Mesendoderm (in vitro differentiated cells): ENCODE results near the gene LPIN1.
"Not testable (repeated sequence)": the region's sequence is repeated elsewhere in the genome, so short reads cannot be mapped to it uniquely, and the experiment has no call there.

ENCODE experiments used
- DNase-seq: peaks from one replicate; pipeline ENCODE4 v3.0.0; 2013
- H2AK5ac ChIP-seq: 2 replicates; pipeline ENCODE4 v1.6.1; 2013; ENCODE audit warnings: low read length, inconsistent platforms
- H2BK120ac ChIP-seq: 2 replicates; pipeline ENCODE4 v1.6.1; 2013; ENCODE audit warnings: low read depth, mild to moderate bottlenecking, low read length, moderate library complexity, mixed read lengths
- H2BK15ac ChIP-seq: replicated peaks from 2 replicates; pipeline ENCODE4 v1.6.1; 2013; ENCODE audit warnings: low read depth, mild to moderate bottlenecking, moderate library complexity
- H2BK5ac ChIP-seq: 2 replicates; pipeline ENCODE4 v1.6.1; 2013; ENCODE audit warnings: low read length, inconsistent platforms
- H3K18ac ChIP-seq: 2 replicates; pipeline ENCODE4 v1.6.1; 2013; ENCODE audit warnings: mild to moderate bottlenecking, low read length, mixed read lengths
- H3K23ac ChIP-seq: one replicate; pipeline ENCODE4 v1.6.1; 2013; ENCODE audit warnings: low read length
- H3K27ac ChIP-seq: 2 replicates; pipeline ENCODE4 v1.5.1; 2013; ENCODE audit warnings: low read depth, mild to moderate bottlenecking, inconsistent platforms, low read length, moderate library complexity
- H3K27me3 ChIP-seq: 2 replicates; pipeline ENCODE4 v1.6.1; 2013; ENCODE audit warnings: low read length, control low read depth, mild to moderate bottlenecking, inconsistent platforms; ENCODE audit not compliant: insufficient read depth, poor library complexity
- H3K36me3 ChIP-seq: 2 replicates; pipeline ENCODE4 v1.6.1; 2013; ENCODE audit warnings: low read length, inconsistent platforms; ENCODE audit not compliant: control insufficient read depth, insufficient read depth
- H3K4ac ChIP-seq: one replicate; pipeline ENCODE4 v1.6.1; 2013; ENCODE audit warnings: low read depth, mild to moderate bottlenecking, low read length, moderate library complexity
- H3K4me1 ChIP-seq: 2 replicates; pipeline ENCODE4 v1.6.1; 2013; ENCODE audit warnings: low read depth, low read length, inconsistent platforms; ENCODE audit not compliant: control insufficient read depth
- H3K4me2 ChIP-seq: 2 replicates; pipeline ENCODE4 v1.6.1; 2013; ENCODE audit warnings: low read length
- H3K4me3 ChIP-seq: 2 replicates; pipeline ENCODE4 v1.5.1; 2013; ENCODE audit warnings: mild to moderate bottlenecking, low read length
- H3K56ac ChIP-seq: one replicate; pipeline ENCODE4 v1.6.1; 2013; ENCODE audit warnings: low read length
- H3K79me1 ChIP-seq: 2 replicates; pipeline ENCODE4 v1.6.1; 2013; ENCODE audit warnings: low read length, inconsistent platforms
- H3K79me2 ChIP-seq: 2 replicates; pipeline ENCODE4 v1.6.1; 2013; ENCODE audit warnings: mild to moderate bottlenecking, low read length; ENCODE audit not compliant: control insufficient read depth, insufficient read depth
- H3K9ac ChIP-seq: 2 replicates; pipeline ENCODE4 v1.6.1; 2013; ENCODE audit warnings: low read length, inconsistent platforms
- H4K5ac ChIP-seq: one replicate; pipeline ENCODE4 v1.6.1; 2013; ENCODE audit warnings: low read length
- H4K8ac ChIP-seq: one replicate; pipeline ENCODE4 v1.6.1; 2013; ENCODE audit warnings: low read depth, mild to moderate bottlenecking, control low read depth, low read length, moderate library complexity
- WGBS: extraction: QIAGEN DNeasy Blood & Tissue Kit; methylation state at CpG from one replicate; pipeline ENCODE4 v1.1.7; 2013; ENCODE audit warnings: low lambda C conversion rate, missing lambda C conversion rate; ENCODE audit not compliant: insufficient coverage; ENCODE audit errors: extremely low coverage; 5-methylcytosine and 5-hydroxymethylcytosine counted together

The LPIN1 gene

GRCh38 chr2:11810237-11810977 lies 64.0 kb downstream of the LPIN1 start:
- no peaks in the 10 kb centered on the region for H3K27me3 ChIP-seq
- no peaks in the 10 kb centered on the region for H3K79me1 ChIP-seq
- no peak overlapping the region for H4K5ac ChIP-seq
- no peaks in the 10 kb centered on the region for H3K4me1 ChIP-seq
- no peak overlapping the region for H3K27ac ChIP-seq
- H3K4me2 ChIP-seq: no peak overlapping the region
- H3K79me2 ChIP-seq: no peaks in the 10 kb centered on the region
- H4K8ac ChIP-seq: no peak overlapping the region
- no peak overlapping the region for H2BK15ac ChIP-seq
- H3K18ac ChIP-seq: no peak overlapping the region
- WGBS: no CpG with 5 or more reads among the region's 12 CpGs
- no peak overlapping the region for H2BK120ac ChIP-seq
- no peak overlapping the region for H3K23ac ChIP-seq
- H2AK5ac ChIP-seq: no peak overlapping the region
- H3K36me3 ChIP-seq: peaks cover 3% of the 10 kb centered on the region
- H2BK5ac ChIP-seq: no peak overlapping the region
- H3K4me3 ChIP-seq: no peak overlapping the region
- no peak overlapping the region for H3K56ac ChIP-seq
- H3K4ac ChIP-seq: no peak overlapping the region
- no peak overlapping the region for H3K9ac ChIP-seq
- no peak for DNase-seq

- H2AK5ac ChIP-seq: no peak overlapping the region
- no peak overlapping the region for H3K4me2 ChIP-seq
- H2BK5ac ChIP-seq: no peak overlapping the region
- H3K9ac ChIP-seq: no peak overlapping the region
- H3K36me3 ChIP-seq: no peaks in the 10 kb centered on the region
- no peak overlapping the region for H3K4ac ChIP-seq
- H2BK15ac ChIP-seq: no peak overlapping the region
- H3K27me3 ChIP-seq: no peaks in the 10 kb centered on the region
- no peak overlapping the region for H3K18ac ChIP-seq
- no peaks in the 10 kb centered on the region for H3K79me2 ChIP-seq
- H3K56ac ChIP-seq: no peak overlapping the region
- no peak overlapping the region for H4K5ac ChIP-seq
- WGBS: no CpG with 5 or more reads among the region's 6 CpGs
- no peak overlapping the region for H4K8ac ChIP-seq
- H3K27ac ChIP-seq: no peak overlapping the region
- no peaks in the 10 kb centered on the region for H3K79me1 ChIP-seq
- no peaks in the 10 kb centered on the region for H3K4me1 ChIP-seq
- no peak overlapping the region for H3K23ac ChIP-seq
- H3K4me3 ChIP-seq: no peak overlapping the region
- no peak for DNase-seq
- no peak overlapping the region for H2BK120ac ChIP-seq
Observed at GRCh38 chr2:11811036-11811654, 64.7 kb downstream of the LPIN1 start.

DNA sequence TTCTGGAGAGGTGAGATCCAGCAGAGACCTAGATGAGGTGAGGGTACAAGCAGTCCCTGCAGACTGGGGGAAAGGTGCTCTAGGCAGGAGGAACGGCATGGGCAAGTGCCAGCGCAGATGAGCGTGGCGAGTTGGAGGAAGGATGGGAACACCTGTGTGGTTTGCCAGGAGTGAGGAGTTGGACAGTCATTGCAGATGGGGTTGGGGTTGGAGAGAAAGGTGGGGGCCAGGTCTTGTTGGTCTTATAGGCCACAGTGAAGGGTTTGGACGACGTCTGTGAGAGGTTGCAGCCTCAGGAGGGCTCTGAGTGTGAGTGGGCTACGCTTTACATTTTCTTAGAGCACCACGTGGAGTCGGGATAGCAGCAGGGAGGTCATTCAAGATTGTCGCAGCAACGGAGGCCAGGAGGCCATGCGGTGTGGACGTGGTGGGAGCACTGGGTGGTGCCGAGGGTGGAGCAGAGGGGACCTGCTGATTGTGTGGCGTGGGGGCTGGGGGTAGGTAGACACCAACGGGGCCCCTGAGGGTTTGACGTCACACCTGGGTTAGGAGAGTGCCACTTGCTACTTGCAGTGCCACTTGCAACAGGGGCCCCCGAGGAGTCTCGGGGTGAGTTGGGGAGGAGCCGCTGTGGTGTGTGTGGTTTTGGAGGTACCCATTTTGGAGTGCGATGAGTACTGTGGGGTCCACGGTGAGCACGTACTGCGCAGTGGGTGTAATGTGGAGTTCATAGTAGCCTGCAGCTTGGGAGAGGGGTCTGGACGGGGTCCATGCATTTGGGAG lies 66.2 kb downstream of the LPIN1 start:
- H3K79me1 ChIP-seq: no peaks in the 10 kb centered on the region
- H3K27me3 ChIP-seq: no peaks in the 10 kb centered on the region
- H4K5ac ChIP-seq: no peak overlapping the region
- H3K4me3 ChIP-seq: no peak overlapping the region
- H3K79me2 ChIP-seq: no peaks in the 10 kb centered on the region
- H2BK120ac ChIP-seq: no peak overlapping the region
- no peaks in the 10 kb centered on the region for H3K36me3 ChIP-seq
- H3K4me1 ChIP-seq: no peaks in the 10 kb centered on the region
- H2BK5ac ChIP-seq: no peak overlapping the region
- H3K9ac ChIP-seq: no peak overlapping the region
- no peak overlapping the region for H3K4ac ChIP-seq
- no peak for DNase-seq
- no peak overlapping the region for H4K8ac ChIP-seq
- H2AK5ac ChIP-seq: no peak overlapping the region
- H3K4me2 ChIP-seq: no peak overlapping the region
- H3K18ac ChIP-seq: no peak overlapping the region
- no peak overlapping the region for H3K56ac ChIP-seq
- WGBS: no CpG with 5 or more reads among the region's 25 CpGs
- no peak overlapping the region for H2BK15ac ChIP-seq
- no peak overlapping the region for H3K27ac ChIP-seq
- no peak overlapping the region for H3K23ac ChIP-seq

- not testable (repeated sequence) for H2BK5ac ChIP-seq, H3K4me2 ChIP-seq, H4K5ac ChIP-seq, H3K36me3 ChIP-seq, H2BK15ac ChIP-seq, H3K4me1 ChIP-seq, H3K9ac ChIP-seq, H3K4me3 ChIP-seq, H3K23ac ChIP-seq, H3K4ac ChIP-seq, H3K56ac ChIP-seq, H3K79me1 ChIP-seq, H3K79me2 ChIP-seq, H3K18ac ChIP-seq, H2AK5ac ChIP-seq, H3K27me3 ChIP-seq, DNase-seq, H2BK120ac ChIP-seq, H4K8ac ChIP-seq, H3K27ac ChIP-seq
- no CpG with 5 or more reads among the region's 10 CpGs for WGBS
Observed at GRCh38 chr2:11813345-11813744, 66.9 kb downstream of the LPIN1 start.

DNA sequence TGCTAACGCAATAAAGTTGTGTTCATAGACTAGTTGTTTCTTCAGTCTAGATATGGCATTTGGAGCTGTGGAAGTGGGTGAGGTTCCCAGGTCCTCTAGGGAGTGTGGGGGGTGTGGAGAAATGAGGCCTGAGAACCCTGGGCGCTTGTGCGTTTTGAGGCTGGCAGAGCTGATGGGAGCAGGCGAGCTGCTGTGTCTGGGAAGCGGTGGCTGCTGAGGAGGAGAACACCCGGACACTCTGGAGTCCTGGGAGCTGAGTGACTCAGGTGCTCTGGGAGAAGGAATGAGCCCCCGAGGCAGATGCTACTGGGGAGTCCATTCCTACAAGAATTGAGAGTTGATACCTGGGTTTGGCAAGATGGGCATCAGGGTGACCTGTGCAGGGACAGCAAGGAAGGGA lies 67.5 kb downstream of the LPIN1 start:
- Histone ChIP-seq H3K36me3 (no peaks in the 10 kb centered on the region), H3K9ac (no peak overlapping the region), H2BK120ac (no peak overlapping the region), H3K27me3 (no peaks in the 10 kb centered on the region), H3K56ac (no peak overlapping the region), H2BK5ac (no peak overlapping the region), H3K18ac (no peak overlapping the region), H2BK15ac (no peak overlapping the region), H3K4me1 (no peaks in the 10 kb centered on the region), H3K79me1 (no peaks in the 10 kb centered on the region), H2AK5ac (no peak overlapping the region), H3K4ac (no peak overlapping the region), H3K23ac (no peak overlapping the region), H3K4me3 (no peak overlapping the region), H3K4me2 (no peak overlapping the region), H4K8ac (no peak overlapping the region), H3K27ac (no peak overlapping the region), H3K79me2 (no peaks in the 10 kb centered on the region), H4K5ac (no peak overlapping the region)
- DNase-seq: no peak
- no CpG with 5 or more reads among the region's 7 CpGs for whole genome bisulfite sequencing
